COLO829 (cell line): ENCODE results near the gene SNRPA.
A peak's percentile ranks its signal among the peaks of the same experiment; 100 is the strongest.
"Not testable (repeated sequence)": the region's sequence is repeated elsewhere in the genome, so short reads cannot be mapped to it uniquely, and the experiment has no call there.

Experiments
- DNase-seq: peaks from one replicate; pipeline ENCODE4 v3.0.0; 2012; ENCODE audit warnings: low spot score

SNRPA gene

GRCh38 chr19:40802300-40803169 is 51.5 kb downstream of the SNRPA start:
- no peak for DNase-seq

- DNase-seq: no peak
Observed at GRCh38 chr19:40803170-40803856, 52.3 kb downstream of the SNRPA start.

DNA sequence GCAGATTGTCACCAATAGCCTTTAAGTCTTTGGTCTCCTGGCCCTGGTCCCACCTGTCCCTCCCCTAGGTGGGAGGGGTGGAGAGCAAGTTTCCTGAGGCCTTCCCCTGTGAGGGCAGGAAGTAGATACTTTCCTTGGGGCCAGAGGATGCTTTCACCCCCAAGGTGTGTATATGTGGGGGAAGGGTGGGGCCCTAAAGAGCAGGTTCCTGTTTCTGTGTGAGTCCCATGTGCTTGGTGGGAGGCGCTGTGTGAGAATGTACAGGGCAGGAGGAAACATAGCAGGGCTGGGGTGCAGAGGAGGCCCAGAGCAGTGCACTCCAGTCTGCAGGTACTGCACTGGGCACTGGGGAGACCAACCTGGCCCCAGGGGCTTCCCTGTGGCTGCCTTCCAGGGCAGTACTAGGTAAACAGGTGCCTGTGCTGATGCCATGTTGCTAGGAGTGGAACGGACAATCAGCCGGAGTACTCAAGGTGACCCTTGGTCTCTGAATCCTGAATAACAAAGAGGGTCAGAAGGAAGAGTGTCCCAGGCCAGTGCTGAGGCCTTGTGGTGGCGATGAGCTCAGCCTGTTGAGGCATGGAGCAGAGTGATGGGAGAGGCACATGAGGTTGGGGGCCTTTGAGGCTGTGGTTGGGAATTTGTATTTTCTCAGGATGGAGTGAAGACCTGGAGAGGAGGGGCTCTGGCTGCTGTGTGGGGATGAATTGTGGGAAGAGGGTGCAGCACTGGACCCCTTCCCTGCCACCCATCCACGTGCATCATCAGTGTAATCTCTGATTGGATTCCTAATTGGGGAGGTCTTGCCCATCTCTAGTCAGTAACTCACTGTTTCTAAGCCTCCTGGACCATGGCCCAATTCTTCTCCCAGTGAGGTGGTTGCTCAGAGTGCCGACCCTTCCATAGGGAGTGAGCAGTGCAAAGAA is 53.1 kb downstream of the SNRPA start:
- no peak for DNase-seq

DNA sequence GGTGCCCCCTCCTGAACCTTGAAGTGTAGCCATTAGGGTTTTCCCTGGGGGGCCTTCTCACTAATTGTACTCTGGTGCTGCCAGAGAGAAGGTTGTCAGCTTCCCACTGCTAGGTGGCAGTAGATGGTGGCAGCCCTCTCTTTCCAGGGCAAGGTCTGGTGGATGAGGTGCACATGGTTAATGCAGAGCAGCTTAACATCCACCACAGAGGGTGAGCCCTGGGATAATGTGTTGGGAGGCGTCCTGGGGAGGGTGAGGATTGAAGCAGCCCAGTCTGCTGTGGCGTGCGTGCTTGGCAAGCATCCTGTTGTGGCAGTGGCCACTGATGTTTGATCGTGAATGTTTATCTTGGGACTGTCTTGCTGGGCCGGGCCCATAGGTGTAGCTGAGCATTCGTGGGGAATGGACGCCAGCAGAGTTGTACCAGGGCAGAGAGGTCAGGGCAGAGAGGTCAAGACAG is 53.8 kb downstream of the SNRPA start:
- DNase-seq: no peak

DNA sequence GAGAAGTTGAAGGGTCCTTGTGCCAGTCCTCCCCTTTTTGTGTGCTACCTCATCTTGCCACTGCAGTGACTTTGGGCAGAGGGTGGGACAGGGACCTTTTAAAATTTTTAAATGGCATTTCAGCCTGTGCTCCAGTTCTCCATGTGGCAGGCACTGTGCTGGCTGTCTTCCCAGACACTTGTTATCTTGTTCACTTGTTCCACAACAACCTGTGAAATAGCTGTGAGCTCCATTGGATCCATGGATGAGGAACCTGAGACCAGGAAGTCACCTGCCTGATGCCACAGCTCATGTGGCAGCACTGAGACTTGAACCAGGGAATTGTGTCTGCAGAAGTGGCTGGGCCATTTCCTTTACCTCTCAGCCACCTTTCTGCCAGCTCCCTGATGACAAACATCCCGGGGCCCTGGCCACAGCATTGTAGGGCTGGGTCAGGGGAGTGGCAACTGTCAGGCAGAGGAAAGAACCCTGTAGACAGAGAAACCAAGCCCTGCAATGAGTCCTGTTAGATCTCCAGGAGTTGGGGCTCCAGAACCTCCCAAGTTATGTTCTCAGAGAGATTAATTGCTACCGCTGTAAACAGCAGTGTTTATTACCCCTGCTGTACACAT is 54.4 kb downstream of the SNRPA start:
- DNase-seq: no peak

- DNase-seq: peak; percentile 97
Observed at GRCh38 chr19:40806423-40807146, 55.6 kb downstream of the SNRPA start.

DNA sequence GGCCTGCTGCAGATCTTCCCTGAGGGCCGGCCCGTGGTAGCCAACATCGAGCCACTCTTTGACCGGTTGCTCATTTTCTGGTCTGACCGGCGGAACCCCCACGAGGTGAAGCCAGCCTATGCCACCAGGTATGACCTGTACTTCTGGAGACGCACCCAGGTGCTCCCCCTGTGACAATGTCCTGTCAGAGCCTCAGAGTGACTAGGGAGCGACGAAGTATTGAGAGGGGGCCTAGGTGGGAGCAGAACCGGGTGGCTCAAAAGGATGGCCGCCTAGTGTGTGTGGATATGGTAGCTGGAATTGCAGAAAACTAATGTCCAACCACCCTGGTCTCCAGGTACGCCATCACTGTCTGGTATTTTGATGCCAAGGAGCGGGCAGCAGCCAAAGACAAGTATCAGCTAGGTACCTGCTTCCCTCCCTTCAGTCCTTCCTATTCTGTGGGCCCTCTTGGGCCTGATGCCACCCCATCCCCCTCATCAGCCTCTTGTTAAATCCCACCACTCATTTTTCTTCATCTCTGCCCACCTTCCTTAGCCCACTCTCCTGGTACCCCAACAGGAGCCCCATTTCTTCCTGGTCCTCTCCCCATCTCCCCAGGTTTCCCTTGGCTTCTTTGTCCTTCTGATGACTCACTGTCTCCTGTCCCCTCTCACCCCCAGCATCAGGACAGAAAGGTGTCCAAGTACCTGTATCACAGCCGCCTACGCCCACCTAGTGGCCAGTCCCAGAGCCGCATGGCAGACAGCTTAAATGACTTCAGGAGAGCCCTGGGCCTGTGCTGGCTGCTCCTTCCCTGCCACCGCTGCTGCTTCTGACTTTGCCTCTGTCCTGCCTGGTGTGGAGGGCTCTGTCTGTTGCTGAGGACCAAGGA is 56.4 kb downstream of the SNRPA start:
- DNase-seq: no peak

DNA sequence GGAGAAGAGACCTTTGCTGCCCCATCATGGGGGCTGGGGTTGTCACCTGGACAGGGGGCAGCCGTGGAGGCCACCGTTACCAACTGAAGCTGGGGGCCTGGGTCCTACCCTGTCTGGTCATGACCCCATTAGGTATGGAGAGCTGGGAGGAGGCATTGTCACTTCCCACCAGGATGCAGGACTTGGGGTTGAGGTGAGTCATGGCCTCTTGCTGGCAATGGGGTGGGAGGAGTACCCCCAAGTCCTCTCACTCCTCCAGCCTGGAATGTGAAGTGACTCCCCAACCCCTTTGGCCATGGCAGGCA is 57.0 kb downstream of the SNRPA start:
- DNase-seq: no peak

DNA sequence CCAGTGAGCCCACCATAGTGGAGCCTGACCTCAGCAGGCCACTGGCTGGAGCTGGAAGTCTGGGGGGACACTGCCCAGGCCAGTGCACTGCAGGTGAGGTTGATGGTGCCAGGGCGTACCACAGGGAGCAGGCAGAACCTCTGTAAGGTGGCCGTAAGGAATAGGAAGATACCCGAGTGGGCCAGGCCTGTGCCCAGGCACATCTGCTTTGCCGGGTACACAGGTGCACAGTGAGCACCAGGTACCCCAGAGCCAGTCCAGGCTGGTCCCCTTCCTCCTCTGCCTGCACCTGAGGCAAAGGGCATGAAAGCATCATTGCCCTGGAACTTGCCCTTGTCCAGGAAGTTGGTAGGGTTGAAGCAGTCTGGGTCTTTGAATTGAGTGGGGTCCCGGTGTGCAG is 57.5 kb downstream of the SNRPA start:
- DNase-seq: no peak

- DNase-seq: no peak
Observed at GRCh38 chr19:40809358-40810086, 58.5 kb downstream of the SNRPA start.

DNA sequence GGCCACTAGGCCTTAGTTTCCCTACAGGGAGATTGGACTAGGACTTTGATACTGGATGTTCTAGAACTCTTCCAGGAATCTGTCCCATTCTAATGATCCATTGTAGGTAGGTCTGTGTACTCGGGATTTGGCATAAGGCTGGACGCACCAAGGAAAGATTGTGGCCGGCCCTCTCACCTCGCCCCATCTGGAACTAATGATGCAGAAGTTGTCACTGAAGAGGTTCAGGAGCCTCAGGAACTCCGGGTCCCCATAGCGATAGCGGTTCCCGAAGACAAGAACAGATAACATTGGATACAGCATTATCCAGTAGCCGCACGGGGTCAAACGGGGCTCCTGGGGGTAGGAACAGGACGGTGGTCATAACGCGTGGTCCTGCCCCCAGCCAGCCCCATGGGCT is 59.2 kb downstream of the SNRPA start:
- DNase-seq: no peak

DNA sequence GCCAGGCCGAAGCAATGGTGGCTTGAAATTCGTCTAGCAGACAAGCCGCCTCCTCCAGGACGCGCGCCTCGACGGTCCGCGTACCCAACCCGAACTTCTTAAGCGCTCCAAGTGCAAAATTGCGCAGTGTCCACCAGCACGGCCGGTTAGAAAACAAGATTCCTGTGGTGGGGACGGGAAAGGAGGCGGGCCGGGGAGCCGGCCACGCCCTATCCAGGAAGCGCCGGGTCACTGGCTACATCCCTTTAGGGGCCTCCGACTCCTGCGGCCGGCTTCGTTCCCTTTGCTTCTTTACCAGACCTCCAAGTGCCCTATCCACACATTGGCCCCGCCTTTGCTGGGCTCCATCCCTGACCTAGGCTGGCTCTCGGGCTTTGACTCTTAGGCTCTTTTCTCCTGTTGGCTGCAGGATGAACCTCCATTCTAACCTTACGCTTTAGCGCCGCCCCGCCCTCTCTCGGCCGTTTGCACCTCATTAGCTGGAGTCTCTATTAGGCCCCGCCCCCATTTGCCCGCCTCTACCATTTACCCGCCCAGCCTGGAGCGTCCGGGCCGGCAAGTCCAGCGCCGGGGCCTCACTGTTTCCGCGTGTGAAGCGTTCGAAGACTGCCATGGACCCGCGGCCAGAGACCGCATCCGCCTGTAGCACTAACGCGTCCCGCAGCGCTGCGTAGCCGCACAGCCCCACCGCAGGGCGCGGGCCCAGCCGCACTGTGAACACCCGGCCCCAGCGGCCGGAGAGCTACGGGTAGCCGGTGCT is 59.8 kb downstream of the SNRPA start:
- DNase-seq: not testable (repeated sequence)

- no peak for DNase-seq
Observed at GRCh38 chr19:40811478-40812341, 60.7 kb downstream of the SNRPA start.

DNA sequence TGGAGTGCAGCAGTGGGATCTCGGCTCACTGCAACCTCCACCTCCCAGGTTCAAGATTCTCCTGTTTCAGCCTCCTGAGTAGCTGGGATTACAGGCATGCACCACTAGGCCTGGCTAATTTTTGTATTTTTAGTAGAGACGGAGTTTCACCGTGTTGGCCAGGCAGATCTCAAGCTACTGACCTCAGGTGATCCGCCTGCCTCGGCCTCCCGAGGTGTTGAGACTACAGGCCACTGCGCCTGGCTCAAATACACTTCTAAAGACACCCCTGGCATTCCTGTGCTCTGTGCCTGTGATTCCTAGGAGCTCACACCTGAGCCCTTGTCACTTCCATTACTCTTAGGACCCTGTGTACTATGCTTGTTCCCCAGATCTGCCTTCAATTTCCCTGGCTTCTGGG is 61.6 kb downstream of the SNRPA start:
- DNase-seq: not testable (repeated sequence)

DNA sequence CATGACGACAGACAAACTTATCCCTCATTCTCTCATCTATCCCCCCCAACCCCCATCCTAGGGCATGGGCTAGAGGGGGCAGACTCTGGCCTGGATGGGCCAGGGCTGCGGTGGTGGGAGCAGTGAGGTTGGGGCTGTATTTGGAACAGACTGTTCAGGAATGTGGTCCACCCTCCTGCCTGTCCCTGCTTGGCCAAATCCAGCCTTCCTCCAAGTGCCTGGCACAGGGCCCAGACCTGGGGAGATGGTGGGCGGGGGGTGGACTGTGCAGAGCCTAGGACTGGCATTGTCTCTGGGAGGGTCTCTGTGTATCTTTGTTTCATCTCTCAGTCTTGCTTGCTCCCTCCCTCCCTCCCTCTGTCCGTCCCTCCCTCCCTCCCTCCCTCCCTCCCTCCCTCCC is 62.2 kb downstream of the SNRPA start:
- no peak for DNase-seq
